GM21526 (cell line): ENCODE data around the gene CCDC146.
"Not testable (repeated sequence)": the region's sequence is repeated elsewhere in the genome, so short reads cannot be mapped to it uniquely, and the experiment has no call there.

Experiments
- ATAC-seq: cut with Tn5 transposase; IDR thresholded peaks from one replicate; pipeline ENCODE4 v1.9.1; 2021; ENCODE audit warnings: moderate library complexity; ENCODE audit not compliant: unreplicated experiment, low FRiP score

Gene CCDC146

GRCh38 chr7:77121860-77122681, at the start of gene CCDC146:
TSS of gene CCDC146 (plus strand) at chr7:77122615. CDS start at chr7:77167669, 45,054 bp downstream.
- ATAC-seq, result peak; percentile 97

- ATAC-seq, result not testable (repeated sequence)
These were observed 47.5 kb upstream of the CCDC146 start for GRCh38 chr7:77074786-77075396.

GRCh38 chr7:77077060-77077459, 45.4 kb upstream of the CCDC146 start:
- not testable (repeated sequence) for ATAC-seq

- not testable (repeated sequence) for ATAC-seq
These were observed 43.3 kb upstream of the CCDC146 start for GRCh38 chr7:77079112-77079511.

GRCh38 chr7:77079624-77080023, 42.8 kb upstream of the CCDC146 start:
- ATAC-seq, result not testable (repeated sequence)

GRCh38 chr7:77080236-77080635, 42.2 kb upstream of the CCDC146 start:
- ATAC-seq, result not testable (repeated sequence)

- ATAC-seq, result not testable (repeated sequence)
These were observed 40.2 kb upstream of the CCDC146 start for GRCh38 chr7:77082192-77082591.

- not testable (repeated sequence) for ATAC-seq
These were observed 30.1 kb upstream of the CCDC146 start for GRCh38 chr7:77092301-77092700.

GRCh38 chr7:77100501-77100900, 21.9 kb upstream of the CCDC146 start:
- not testable (repeated sequence) for ATAC-seq

- not testable (repeated sequence) for ATAC-seq
These were observed 21.2 kb upstream of the CCDC146 start for GRCh38 chr7:77101187-77101586.

- ATAC-seq, result not testable (repeated sequence)
These were observed 19.7 kb upstream of the CCDC146 start for GRCh38 chr7:77102671-77103070.

- ATAC-seq, result not testable (repeated sequence)
These were observed 16.5 kb upstream of the CCDC146 start for GRCh38 chr7:77105904-77106303.

GRCh38 chr7:77107659-77108058, 14.8 kb upstream of the CCDC146 start:
- not testable (repeated sequence) for ATAC-seq

- ATAC-seq, result not testable (repeated sequence)
These were observed 14.1 kb upstream of the CCDC146 start for GRCh38 chr7:77108362-77108761.

- ATAC-seq, result not testable (repeated sequence)
These were observed 9.6 kb upstream of the CCDC146 start for GRCh38 chr7:77112719-77113306.

- ATAC-seq, result not testable (repeated sequence)
These were observed 3.1 kb downstream of the CCDC146 start for GRCh38 chr7:77125486-77125885.

GRCh38 chr7:77127009-77127408, 4.6 kb downstream of the CCDC146 start:
- ATAC-seq, result not testable (repeated sequence)

- ATAC-seq, result peak; percentile 70
These were observed 6.4 kb downstream of the CCDC146 start for GRCh38 chr7:77128582-77129410.

- ATAC-seq, result not testable (repeated sequence)
These were observed 9.4 kb downstream of the CCDC146 start for GRCh38 chr7:77131781-77132180.

GRCh38 chr7:77138668-77139067, 16.3 kb downstream of the CCDC146 start:
- ATAC-seq, result not testable (repeated sequence)
